HG03097 (cell line): ENCODE results near the gene ZKSCAN1.
"Not testable (repeated sequence)": the region's sequence is repeated elsewhere in the genome, so short reads cannot be mapped to it uniquely, and the experiment has no call there.

Experiments used
- ATAC-seq: cut with Tn5 transposase; IDR thresholded peaks from one replicate; pipeline ENCODE4 v1.9.1; 2021; ENCODE audit not compliant: unreplicated experiment, low FRiP score

The ZKSCAN1 gene

GRCh38 chr7:100015232-100016214, at the start of gene ZKSCAN1:
Gene ZKSCAN1, plus strand, starts transcription at chr7:100015596. Its CDS starts 7,911 bp downstream, at chr7:100023507.
- peak; percentile 94 for ATAC-seq

- no peak for ATAC-seq
Observed at GRCh38 chr7:99969298-99969697, 46.1 kb upstream of the ZKSCAN1 start.

GRCh38 chr7:99969813-99970212, 45.6 kb upstream of the ZKSCAN1 start:
- ATAC-seq, result not testable (repeated sequence)

DNA sequence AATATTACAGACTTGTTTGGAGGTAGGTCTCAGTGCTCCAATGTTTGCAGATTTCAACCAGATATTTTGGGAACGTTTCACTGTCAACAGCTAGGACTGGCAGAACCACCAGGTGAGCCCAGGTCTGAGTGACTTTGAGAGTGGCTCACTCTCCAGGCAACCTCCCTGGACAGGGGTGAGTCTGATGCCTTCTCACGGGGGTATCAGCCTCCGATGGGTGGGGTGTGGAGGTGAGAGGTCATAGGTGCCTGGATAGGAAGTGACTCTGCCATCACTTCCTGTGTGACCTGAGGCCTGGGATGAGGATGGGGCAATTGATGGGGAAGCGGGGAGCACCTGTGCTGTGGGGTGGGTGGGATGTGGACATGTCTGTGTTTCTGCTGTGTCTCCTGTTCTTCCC, 44.2 kb upstream of the ZKSCAN1 start:
- no peak for ATAC-seq

GRCh38 chr7:99973817-99974216, 41.6 kb upstream of the ZKSCAN1 start:
- not testable (repeated sequence) for ATAC-seq

- no peak for ATAC-seq
Observed at GRCh38 chr7:99974681-99975080, 40.7 kb upstream of the ZKSCAN1 start.

- ATAC-seq, result no peak
Observed at GRCh38 chr7:99975782-99976521, 39.4 kb upstream of the ZKSCAN1 start, which contains the start of gene AZGP1. Gene AZGP1, minus strand, starts transcription at chr7:99976031. Its CDS starts 11 bp downstream, at chr7:99976020.

DNA sequence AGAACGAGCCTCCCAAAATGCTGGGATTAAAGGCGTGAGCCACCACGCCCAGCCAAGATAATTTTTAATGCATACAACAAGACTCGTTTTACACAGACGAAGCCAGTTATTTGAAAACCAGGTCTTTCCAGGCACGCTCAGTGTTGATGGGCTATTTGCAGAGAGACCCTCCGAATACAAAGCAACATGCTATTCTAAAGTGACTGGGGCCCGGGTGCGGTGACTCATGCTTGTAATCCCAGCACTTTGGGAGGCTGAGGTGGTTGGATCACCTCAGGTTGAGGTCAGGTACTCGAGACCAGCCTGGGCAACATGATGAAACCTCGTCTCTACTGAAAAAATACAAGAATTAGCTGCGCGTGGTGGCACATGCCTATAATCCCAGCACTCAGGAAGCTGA, 38.8 kb upstream of the ZKSCAN1 start:
- ATAC-seq, result no peak

GRCh38 chr7:99979814-99980225, 35.6 kb upstream of the ZKSCAN1 start:
- ATAC-seq, result not testable (repeated sequence)

- not testable (repeated sequence) for ATAC-seq
Observed at GRCh38 chr7:99980448-99980872, 34.9 kb upstream of the ZKSCAN1 start.

GRCh38 chr7:99981066-99981465, 34.3 kb upstream of the ZKSCAN1 start:
- not testable (repeated sequence) for ATAC-seq

GRCh38 chr7:99984593-99984992, 30.8 kb upstream of the ZKSCAN1 start:
- no peak for ATAC-seq

GRCh38 chr7:99987306-99987705, 28.1 kb upstream of the ZKSCAN1 start:
- not testable (repeated sequence) for ATAC-seq

GRCh38 chr7:99987846-99988245, 27.6 kb upstream of the ZKSCAN1 start:
- no peak for ATAC-seq

GRCh38 chr7:99990460-99990852, 24.9 kb upstream of the ZKSCAN1 start:
- no peak for ATAC-seq

GRCh38 chr7:99991543-99991942, 23.9 kb upstream of the ZKSCAN1 start:
- not testable (repeated sequence) for ATAC-seq

DNA sequence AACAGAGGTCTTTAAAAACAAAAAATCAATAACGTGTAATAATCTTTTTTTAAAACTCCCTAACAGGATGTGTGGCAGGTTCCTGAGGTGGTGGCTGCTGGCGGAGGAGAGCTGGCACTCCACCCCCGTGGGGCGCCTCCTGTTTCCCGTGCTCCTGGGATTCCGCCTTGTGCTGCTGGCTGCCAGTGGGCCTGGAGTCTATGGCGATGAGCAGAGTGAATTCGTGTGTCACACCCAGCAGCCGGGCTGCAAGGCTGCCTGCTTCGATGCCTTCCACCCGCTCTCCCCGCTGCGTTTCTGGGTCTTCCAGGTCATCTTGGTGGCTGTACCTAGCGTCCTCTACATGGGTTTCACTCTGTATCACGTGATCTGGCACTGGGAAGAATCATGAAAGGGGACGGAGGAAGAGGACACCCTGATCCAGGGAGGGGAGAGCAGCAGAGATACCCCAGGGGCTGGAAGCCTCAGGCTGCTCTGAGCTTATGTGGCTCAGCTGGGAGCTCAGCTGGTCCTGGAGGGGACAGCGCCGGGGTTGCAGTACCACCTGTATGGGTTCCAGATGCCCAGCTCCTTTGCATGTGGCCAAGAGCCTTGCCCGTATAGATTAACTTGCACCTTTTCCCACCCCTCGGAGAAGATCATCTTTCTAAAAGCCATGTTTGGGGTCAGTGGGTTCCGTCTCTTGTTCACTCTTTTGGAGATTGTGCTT, 22.9 kb upstream of the ZKSCAN1 start:
- ATAC-seq, result no peak

- ATAC-seq, result no peak
Observed at GRCh38 chr7:99994819-99995218, 20.6 kb upstream of the ZKSCAN1 start.

GRCh38 chr7:99996755-99997544, 18.4 kb upstream of the ZKSCAN1 start:
- ATAC-seq, result no peak
